T-cell (primary cell): Measurements from ENCODE around the gene HOXA9. TPM values are rescaled to one million over a fixed set of nuclear protein-coding genes. Genes with fewer than 3 reads are reported as not detected.

ENCODE experiments used
- ATAC-seq, 4 experiments: fragments of 200-7000 bp in 3 of 4; fragments of 150-1000 bp in 1 of 4; cut with Tn5 transposase; replicated peaks in 1 of 4; 1 replicate in 3 of 4; 2 replicates in 1 of 4; pipeline ENCODE4 v1.10.0; 2021; ENCODE audit warnings: moderate library complexity in 3 of 4, mild to moderate bottlenecking in 2 of 4, moderate number of reproducible peaks in 1 of 4
- CTCF ChIA-PET, 2 donors: fragments of 300-600 bp; sonication (Branson Sonifier 250); formaldehyde crosslinking; loops; one replicate each; lab custom pipeline; 2022; ENCODE audit warnings: antibody characterized with exemption in 2 of 2; lab: Charles Lee
- POLR2A ChIA-PET, 2 donors: fragments of 300-600 bp; sonication (Branson Sonifier 250); formaldehyde crosslinking; loops; one replicate each; lab custom pipeline; 2022; ENCODE audit warnings: antibody characterized with exemption in 2 of 2; lab: Charles Lee
- DNase-seq, 35 experiments: peaks; one replicate each; pipeline versions ENCODE4 v3.0.0 to v3.0.0-alpha.2; 2013 to 2023
- H3K27ac ChIP-seq: one replicate; pipeline ENCODE4 v1.5.1; 2013; ENCODE audit warnings: low read length
- H3K27me3 ChIP-seq, 2 experiments: replicated peaks in 1 of 2; 1 replicate in 1 of 2; 2 replicates in 1 of 2; pipeline versions ENCODE4 v1.6.1 to v1.7.0; 2013; ENCODE audit warnings: low read length in 1 of 2, mixed read lengths in 1 of 2; ENCODE audit not compliant: control insufficient read depth in 2 of 2, insufficient read depth in 2 of 2; ENCODE audit errors: extremely low read depth in 1 of 2
- H3K36me3 ChIP-seq, 2 donors: 1 replicate in 1 of 2; 2 replicates in 1 of 2; pipeline versions ENCODE4 v1.6.1 to v1.7.0; 2013; ENCODE audit warnings: low read length in 1 of 2; ENCODE audit not compliant: control insufficient read depth in 2 of 2, insufficient read depth in 1 of 2; ENCODE audit errors: extremely low read depth in 1 of 2
- H3K4me1 ChIP-seq, 2 experiments: 1 replicate in 1 of 2; 2 replicates in 1 of 2; pipeline versions ENCODE4 v1.6.1 to v1.7.0; 2013; ENCODE audit warnings: low read length in 2 of 2, mixed read lengths in 1 of 2; ENCODE audit not compliant: insufficient read depth in 2 of 2, control insufficient read depth in 1 of 2; ENCODE audit errors: extremely low read depth in 1 of 2
- H3K4me3 ChIP-seq, 2 donors: 1 replicate in 1 of 2; 2 replicates in 1 of 2; pipeline versions ENCODE4 v1.5.1 to v1.7.0; 2013; ENCODE audit warnings: mild to moderate bottlenecking in 2 of 2, low read length in 1 of 2, moderate library complexity in 1 of 2; ENCODE audit not compliant: control insufficient read depth in 1 of 2; ENCODE audit errors: extremely low read depth in 1 of 2
- H3K9me3 ChIP-seq: 2 replicates; pipeline ENCODE4 v1.7.0; 2013
- H3K27ac Mint-ChIP-seq, 2 donors: one replicate each; pipeline ENCODE4 v1.8.0; 2020 to 2021; ENCODE audit warnings: mild to moderate bottlenecking in 2 of 2, mixed read lengths in 2 of 2
- H3K27me3 Mint-ChIP-seq, 2 donors: one replicate each; pipeline ENCODE4 v1.8.0; 2021 to 2022; ENCODE audit warnings: mixed read lengths in 2 of 2
- H3K36me3 Mint-ChIP-seq: one replicate; pipeline ENCODE4 v1.8.0; 2021; ENCODE audit warnings: mixed read lengths
- H3K4me1 Mint-ChIP-seq, 3 donors: one replicate each; pipeline ENCODE4 v1.8.0; 2020 to 2022; ENCODE audit warnings: mixed read lengths in 3 of 3, mild to moderate bottlenecking in 1 of 3
- H3K4me3 Mint-ChIP-seq, 3 donors: one replicate each; pipeline ENCODE4 v1.8.0; 2020 to 2022; ENCODE audit warnings: mild to moderate bottlenecking in 3 of 3, mixed read lengths in 3 of 3, moderate library complexity in 3 of 3
- H3K9me3 Mint-ChIP-seq, 3 donors: one replicate each; pipeline ENCODE4 v1.8.0; 2020 to 2022; ENCODE audit warnings: mixed read lengths in 3 of 3
- WGBS: methylation state at CpG from one replicate; pipeline ENCODE4 v1.1.5; 2013; ENCODE audit warnings: missing lambda C conversion rate; ENCODE audit not compliant: insufficient coverage; 5-methylcytosine and 5-hydroxymethylcytosine counted together
- total RNA-seq, 35 experiments: library from RNA in 6 of 35; stranded (reverse) in 6 of 35; fragments of 120-200 nt in 1 of 35; gene quantifications; one replicate each; pipeline versions ENCODE4 v1.2.1 to v1.2.4 and lab custom pipeline; 2013 to 2026

HOXA9 gene
- total RNA-seq, 5 donors from 2014 or later (not counting 1 experiment from before 2014, with no cell fraction given), result 0.57 to 0.95 (median 0.79) TPM

- Mint-ChIP-seq H3K4me1 (peaks cover 2 to 7% (median 4%) of the 10 kb centered on the region in 3 donors), H3K4me3 (peak overlapping the region in 1 of 3 donors; percentile 68), H3K27ac (no peak overlapping the region), H3K9me3 (no peaks in the 10 kb centered on the region), H3K36me3 (no peaks in the 10 kb centered on the region), H3K27me3 (peaks cover 41 to 66% of the 10 kb centered on the region in 2 donors)
- Histone ChIP-seq H3K4me1 (peaks cover 0 to 6% of the 10 kb centered on the region in 2 experiments), H3K36me3 (no peaks in the 10 kb centered on the region), H3K27me3 (peaks cover 0 to 58% of the 10 kb centered on the region in 2 experiments), H3K9me3 (no peaks in the 10 kb centered on the region), H3K4me3 (peak overlapping the region in 1 of 2 donors; percentile 41), H3K27ac (no peak overlapping the region)
- DNase-seq (no peak), ATAC-seq (no peak)
- WGBS, result 82% methylated on average over 20 of the region's 29 CpGs
- ChIA-PET CTCF (interaction anchor here in 1 of 2 donors (1.3 kb wide), 1 partner anchor 19 kb away, joined by 3 read pairs; no protein-coding TSS in a partner anchor), POLR2A (no interaction called here)
These were observed 22.7 kb downstream of the HOXA9 start for GRCh38 chr7:27142580-27143022.

GRCh38 chr7:27141923-27142579, 23.3 kb downstream of the HOXA9 start:
- DNase-seq (no peak), ATAC-seq (no peak)
- Histone ChIP-seq H3K27me3 (peaks cover 0 to 55% of the 10 kb centered on the region in 2 experiments), H3K27ac (no peak overlapping the region), H3K4me1 (peaks cover 0 to under 1% of the 10 kb centered on the region in 2 experiments), H3K36me3 (no peaks in the 10 kb centered on the region), H3K9me3 (no peaks in the 10 kb centered on the region), H3K4me3 (no peak overlapping the region)
- H3K9me3 Mint-ChIP-seq, result no peaks in the 10 kb centered on the region
- peak overlapping the region in 1 of 3 donors; percentile 68 for H3K4me3 Mint-ChIP-seq
- POLR2A ChIA-PET, result interaction anchor here in 1 of 2 donors (0.7 kb wide), 1 partner anchor 1240 kb away, joined by 3 read pairs; no protein-coding TSS in a partner anchor
- CTCF ChIA-PET, result interaction anchor here (0.6 to 1.3 kb wide), 3 partner anchors 11 to 794 kb away, joined by 3 to 4 read pairs (median 3); no protein-coding TSS in a partner anchor
- no peaks in the 10 kb centered on the region for H3K36me3 Mint-ChIP-seq
- peaks cover under 1 to 2% (median 2%) of the 10 kb centered on the region in 3 donors for H3K4me1 Mint-ChIP-seq
- no peak overlapping the region for H3K27ac Mint-ChIP-seq
- 95% methylated on average over 27 of the region's 30 CpGs for WGBS
- H3K27me3 Mint-ChIP-seq, result peaks cover 41 to 66% of the 10 kb centered on the region in 2 donors

GRCh38 chr7:27141137-27141922, 24.0 kb downstream of the HOXA9 start:
- H3K9me3 ChIP-seq, result no peaks in the 10 kb centered on the region
- peaks cover 0 to 56% of the 10 kb centered on the region in 2 experiments for H3K27me3 ChIP-seq
- Mint-ChIP-seq H3K27me3 (peaks cover 37 to 64% of the 10 kb centered on the region in 2 donors), H3K4me3 (no peak overlapping the region), H3K4me1 (no peaks in the 10 kb centered on the region), H3K36me3 (no peaks in the 10 kb centered on the region), H3K9me3 (no peaks in the 10 kb centered on the region), H3K27ac (no peak overlapping the region)
- no peak for ATAC-seq
- no peak overlapping the region for H3K4me3 ChIP-seq
- no peaks in the 10 kb centered on the region for H3K36me3 ChIP-seq
- 87% methylated on average over 9 of the region's 18 CpGs for WGBS
- no peaks in the 10 kb centered on the region for H3K4me1 ChIP-seq
- CTCF ChIA-PET, result interaction anchor here (0.6 to 1.3 kb wide), 8 partner anchors 8 to 1152 kb away, joined by 3 to 5 read pairs (median 3); partner anchors contain the start of gene HOXA13 (in 1 of the 2)
- H3K27ac ChIP-seq, result no peak overlapping the region
- no peak for DNase-seq
- POLR2A ChIA-PET, result interaction anchor here in 1 of 2 donors (0.7 kb wide), 1 partner anchor 1239 kb away, joined by 3 read pairs; no protein-coding TSS in a partner anchor

- H3K4me3 ChIP-seq, result no peak overlapping the region
- peaks cover 0 to 8% of the 10 kb centered on the region in 2 experiments for H3K4me1 ChIP-seq
- peaks cover 0 to 53% of the 10 kb centered on the region in 2 experiments for H3K27me3 ChIP-seq
- H3K27me3 Mint-ChIP-seq, result peaks cover 38 to 64% of the 10 kb centered on the region in 2 donors
- POLR2A ChIA-PET, result no interaction called here
- H3K9me3 ChIP-seq, result no peaks in the 10 kb centered on the region
- 92% methylated on average over 5 of the region's 15 CpGs for whole genome bisulfite sequencing
- H3K36me3 Mint-ChIP-seq, result no peaks in the 10 kb centered on the region
- DNase-seq, result no peak
- H3K36me3 ChIP-seq, result no peaks in the 10 kb centered on the region
- no peak overlapping the region for H3K27ac ChIP-seq
- CTCF ChIA-PET, result no interaction called here
- H3K27ac Mint-ChIP-seq, result no peak overlapping the region
- no peaks in the 10 kb centered on the region for H3K9me3 Mint-ChIP-seq
- no peak overlapping the region for H3K4me3 Mint-ChIP-seq
- ATAC-seq, result no peak
- peaks cover 0 to 10% (median 2%) of the 10 kb centered on the region in 3 donors for H3K4me1 Mint-ChIP-seq
These were observed 25.0 kb downstream of the HOXA9 start for GRCh38 chr7:27140126-27140857.

GRCh38 chr7:27139334-27140125, 25.8 kb downstream of the HOXA9 start:
- Mint-ChIP-seq H3K36me3 (no peaks in the 10 kb centered on the region), H3K9me3 (no peaks in the 10 kb centered on the region), H3K4me1 (peaks cover 0 to 15% (median 3%) of the 10 kb centered on the region in 3 donors), H3K27me3 (peaks cover 41 to 66% of the 10 kb centered on the region in 2 donors), H3K27ac (no peak overlapping the region), H3K4me3 (no peak overlapping the region)
- WGBS, result 98% methylated on average over 42 of the region's 53 CpGs
- peaks cover 0 to 16% of the 10 kb centered on the region in 2 experiments for H3K4me1 ChIP-seq
- no peak overlapping the region for H3K27ac ChIP-seq
- peaks cover 0 to 46% of the 10 kb centered on the region in 2 experiments for H3K27me3 ChIP-seq
- H3K9me3 ChIP-seq, result no peaks in the 10 kb centered on the region
- no peak overlapping the region for H3K4me3 ChIP-seq
- no peaks in the 10 kb centered on the region for H3K36me3 ChIP-seq
- CTCF ChIA-PET, result no interaction called here
- DNase-seq (no peak), ATAC-seq (no peak)
- POLR2A ChIA-PET, result no interaction called here
